HepG2 (cell line): ENCODE results near the gene SNX24. TPM values are rescaled to one million over a fixed set of nuclear protein-coding genes. Genes with fewer than 3 reads are reported as not detected.

ENCODE experiments used
- CCAR2 ChIP-seq: fragments of 200-400 bp; formaldehyde crosslinking; optimal IDR thresholded peaks from 2 replicates; pipeline ENCODE3; 2018; ENCODE audit warnings: low read depth, mild to moderate bottlenecking, low read length, moderate library complexity
- IRX3 ChIP-seq: sonication (generic); formaldehyde crosslinking; IDR thresholded peaks from 2 replicates; pipeline ENCODE4 v1.8.1; 2023; ENCODE audit warnings: mild to moderate bottlenecking, low read depth, missing genetic modification reagents, borderline replicate concordance
- KAT2B ChIP-seq: fragments of 150-350 bp; IDR thresholded peaks from 2 replicates; pipeline ENCODE4 v1.6.1; 2014; ENCODE audit warnings: low read depth, low read length, borderline replicate concordance
- SIN3A ChIP-seq: IDR thresholded peaks from 2 replicates; pipeline ENCODE4 v1.6.1; 2011; ENCODE audit warnings: low read depth, mild to moderate bottlenecking, control low read depth, low read length, borderline replicate concordance
- SRF ChIP-seq: IDR thresholded peaks from 2 replicates; pipeline ENCODE4 v1.6.1; 2011; ENCODE audit warnings: mild to moderate bottlenecking, low read depth, low read length, moderate library complexity
- TBX3 ChIP-seq: fragments of 450-650 bp; IDR thresholded peaks from 2 replicates; pipeline ENCODE4 v1.6.1; 2017; ENCODE audit warnings: antibody characterized with exemption, mild to moderate bottlenecking, inconsistent platforms, borderline replicate concordance
- TEAD3 ChIP-seq: optimal IDR thresholded peaks from 2 replicates; pipeline ENCODE3; 2016; ENCODE audit warnings: borderline replicate concordance
- ZFP90 ChIP-seq: sonication (generic); formaldehyde crosslinking; IDR thresholded peaks from 2 replicates; pipeline ENCODE4 v1.8.0; 2022; ENCODE audit warnings: missing genetic modification reagents, mild to moderate bottlenecking, inconsistent platforms, borderline replicate concordance
- ZNF326 ChIP-seq: sonication (generic); formaldehyde crosslinking; IDR thresholded peaks from 2 replicates; pipeline ENCODE4 v1.4.0; 2020; ENCODE audit warnings: missing genetic modification reagents, borderline replicate concordance
- ZNF501 ChIP-seq: sonication (generic); formaldehyde crosslinking; IDR thresholded peaks from 2 replicates; pipeline ENCODE4 v1.5.1; 2020; ENCODE audit warnings: mild to moderate bottlenecking, moderate library complexity, missing genetic modification reagents
- ZZZ3 ChIP-seq: sonication (generic); formaldehyde crosslinking; IDR thresholded peaks from 2 replicates; pipeline ENCODE4 v1.4.0; 2020; ENCODE audit warnings: missing genetic modification reagents, mild to moderate bottlenecking, borderline replicate concordance
- polyA plus RNA-seq, 8 experiments: library from polyadenylated mRNA; depleted of rRNA in 3 of 8; stranded (reverse) in 7 of 8; unstranded in 1 of 8; fragments of >200 nt; fragmentation: Illumina TruSeq in 4 of 8; extraction: Trizol in 4 of 8; gene quantifications; 2 replicates each; pipeline versions ENCODE4 v1.2.1 to v1.2.3, GENCODE V29; 2011 to 2016; ENCODE audit warnings: low read depth in 4 of 8, missing spikeins in 1 of 8, mixed read lengths in 1 of 8; ENCODE audit not compliant: insufficient read depth in 1 of 8
- total RNA-seq, 5 experiments: library from RNA; depleted of rRNA; stranded (reverse); fragments of >200 nt; fragmentation: Illumina TruSeq; extraction: Trizol; gene quantifications; 2 replicates each; pipeline ENCODE4 v1.2.3, GENCODE V29; 2016; ENCODE audit warnings: low read depth in 1 of 5
- TF ChIP-seq, protein P1 (sequence below): sonication (generic); formaldehyde crosslinking; conservative IDR thresholded peaks from 2 replicates; pipeline ENCODE4 v1.8.1; 2023; ENCODE audit warnings: missing genetic modification reagents
- TF ChIP-seq, protein P2 (sequence below): sonication (generic); formaldehyde crosslinking; IDR thresholded peaks from 2 replicates; pipeline ENCODE4 v1.4.0; 2020; ENCODE audit warnings: mild to moderate bottlenecking, missing genetic modification reagents
- TF ChIP-seq, protein P3 (sequence below): sonication (generic); formaldehyde crosslinking; IDR thresholded peaks from 2 replicates; pipeline ENCODE4 v1.8.0; 2022; ENCODE audit warnings: mild to moderate bottlenecking, missing genetic modification reagents, borderline replicate concordance
- TF ChIP-seq, protein P4 (sequence below), 2 experiments: sonication (generic) in 1 of 2; formaldehyde crosslinking in 1 of 2; IDR thresholded peaks; 2 replicates each; pipeline versions ENCODE4 v1.4.0 to v1.6.1; 2018 to 2020; ENCODE audit warnings: missing genetic modification reagents in 2 of 2, borderline replicate concordance in 1 of 2, low read depth in 1 of 2, mild to moderate bottlenecking in 1 of 2, missing biosample characterization in 1 of 2
- TF ChIP-seq, protein P5 (sequence below): sonication (generic); formaldehyde crosslinking; IDR thresholded peaks from 2 replicates; pipeline ENCODE4 v1.4.0; 2020; ENCODE audit warnings: missing genetic modification reagents

Gene SNX24
- total and polyA plus RNA-seq, 2 of the 13 experiments (the other 11 are each of a cell fraction or from before 2014, with no cell fraction given), result 7.2 to 23.7 TPM

DNA sequence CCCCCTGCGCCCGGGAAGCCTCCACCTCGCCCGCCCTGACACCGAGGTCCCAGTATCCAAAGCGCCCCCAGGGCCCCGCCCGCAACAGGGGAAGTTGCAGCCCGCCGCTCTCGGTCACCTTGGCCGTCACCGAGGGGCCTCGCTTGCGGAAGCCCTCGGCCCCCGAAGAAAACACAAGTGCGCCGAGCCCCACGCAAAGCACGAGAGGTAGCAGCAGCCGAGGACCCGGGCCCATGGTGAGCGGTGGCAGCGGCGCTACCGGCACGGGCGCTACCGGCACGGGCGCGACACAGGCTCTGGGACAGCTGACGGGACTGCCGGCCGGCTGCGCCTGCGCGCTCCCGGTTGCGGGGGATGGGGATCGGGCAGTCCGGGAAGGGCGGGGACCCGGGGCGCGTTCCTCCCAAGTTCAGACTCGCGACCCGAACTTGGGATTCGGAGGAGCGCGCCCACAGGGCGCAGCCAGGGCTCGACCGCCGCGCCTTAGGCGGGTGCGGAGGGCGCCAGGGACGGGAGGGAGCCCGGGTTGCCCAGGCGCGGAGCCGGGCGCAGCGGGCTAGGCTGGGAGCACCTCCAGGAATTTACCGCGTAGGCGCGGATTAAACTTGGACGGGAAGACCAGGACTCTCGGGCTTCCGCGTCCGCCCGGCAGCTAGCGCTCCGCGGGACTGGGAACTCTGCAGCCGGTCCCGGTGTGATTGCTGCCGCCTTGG is 191.1 kb downstream of the SNX24 start, which contains the start of gene PPIC (continued):
- TF ChIP-seq ZFP90 (CRISPR knock-in tag) (no peak), SIN3A (no peak), CCAR2 (no peak), TBX3 (no peak), ZZZ3 (no peak), IRX3 (CRISPR knock-in tag) (no peak), ZNF326 (CRISPR knock-in tag) (no peak), TEAD3 (CRISPR knock-in tag) (no peak), KAT2B (no peak), SRF (no peak), ZNF501 (CRISPR knock-in tag) (peak; percentile 83)
- TF ChIP-seq, protein P1, sequence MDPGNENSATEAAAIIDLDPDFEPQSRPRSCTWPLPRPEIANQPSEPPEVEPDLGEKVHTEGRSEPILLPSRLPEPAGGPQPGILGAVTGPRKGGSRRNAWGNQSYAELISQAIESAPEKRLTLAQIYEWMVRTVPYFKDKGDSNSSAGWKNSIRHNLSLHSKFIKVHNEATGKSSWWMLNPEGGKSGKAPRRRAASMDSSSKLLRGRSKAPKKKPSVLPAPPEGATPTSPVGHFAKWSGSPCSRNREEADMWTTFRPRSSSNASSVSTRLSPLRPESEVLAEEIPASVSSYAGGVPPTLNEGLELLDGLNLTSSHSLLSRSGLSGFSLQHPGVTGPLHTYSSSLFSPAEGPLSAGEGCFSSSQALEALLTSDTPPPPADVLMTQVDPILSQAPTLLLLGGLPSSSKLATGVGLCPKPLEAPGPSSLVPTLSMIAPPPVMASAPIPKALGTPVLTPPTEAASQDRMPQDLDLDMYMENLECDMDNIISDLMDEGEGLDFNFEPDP (CRISPR knock-in tag), result no peak
- TF ChIP-seq, protein P2, sequence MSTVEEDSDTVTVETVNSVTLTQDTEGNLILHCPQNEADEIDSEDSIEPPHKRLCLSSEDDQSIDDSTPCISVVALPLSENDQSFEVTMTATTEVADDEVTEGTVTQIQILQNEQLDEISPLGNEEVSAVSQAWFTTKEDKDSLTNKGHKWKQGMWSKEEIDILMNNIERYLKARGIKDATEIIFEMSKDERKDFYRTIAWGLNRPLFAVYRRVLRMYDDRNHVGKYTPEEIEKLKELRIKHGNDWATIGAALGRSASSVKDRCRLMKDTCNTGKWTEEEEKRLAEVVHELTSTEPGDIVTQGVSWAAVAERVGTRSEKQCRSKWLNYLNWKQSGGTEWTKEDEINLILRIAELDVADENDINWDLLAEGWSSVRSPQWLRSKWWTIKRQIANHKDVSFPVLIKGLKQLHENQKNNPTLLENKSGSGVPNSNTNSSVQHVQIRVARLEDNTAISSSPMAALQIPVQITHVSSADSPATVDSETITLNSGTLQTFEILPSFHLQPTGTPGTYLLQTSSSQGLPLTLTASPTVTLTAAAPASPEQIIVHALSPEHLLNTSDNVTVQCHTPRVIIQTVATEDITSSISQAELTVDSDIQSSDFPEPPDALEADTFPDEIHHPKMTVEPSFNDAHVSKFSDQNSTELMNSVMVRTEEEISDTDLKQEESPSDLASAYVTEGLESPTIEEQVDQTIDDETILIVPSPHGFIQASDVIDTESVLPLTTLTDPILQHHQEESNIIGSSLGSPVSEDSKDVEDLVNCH (CRISPR knock-in tag), result no peak
- TF ChIP-seq, protein P3, sequence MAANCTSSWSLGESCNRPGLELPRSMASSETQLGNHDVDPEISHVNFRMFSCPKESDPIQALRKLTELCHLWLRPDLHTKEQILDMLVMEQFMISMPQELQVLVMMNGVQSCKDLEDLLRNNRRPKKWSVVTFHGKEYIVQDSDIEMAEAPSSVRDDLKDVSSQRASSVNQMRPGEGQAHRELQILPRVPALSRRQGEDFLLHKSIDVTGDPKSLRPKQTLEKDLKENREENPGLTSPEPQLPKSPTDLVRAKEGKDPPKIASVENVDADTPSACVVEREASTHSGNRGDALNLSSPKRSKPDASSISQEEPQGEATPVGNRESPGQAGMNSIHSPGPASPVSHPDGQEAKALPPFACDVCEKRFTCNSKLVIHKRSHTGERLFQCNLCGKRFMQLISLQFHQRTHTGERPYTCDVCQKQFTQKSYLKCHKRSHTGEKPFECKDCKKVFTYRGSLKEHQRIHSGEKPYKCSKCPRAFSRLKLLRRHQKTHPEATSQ (CRISPR knock-in tag), result peak; percentile 88; the same call in 1 of the 2 replicates
- TF ChIP-seq, protein P4, sequence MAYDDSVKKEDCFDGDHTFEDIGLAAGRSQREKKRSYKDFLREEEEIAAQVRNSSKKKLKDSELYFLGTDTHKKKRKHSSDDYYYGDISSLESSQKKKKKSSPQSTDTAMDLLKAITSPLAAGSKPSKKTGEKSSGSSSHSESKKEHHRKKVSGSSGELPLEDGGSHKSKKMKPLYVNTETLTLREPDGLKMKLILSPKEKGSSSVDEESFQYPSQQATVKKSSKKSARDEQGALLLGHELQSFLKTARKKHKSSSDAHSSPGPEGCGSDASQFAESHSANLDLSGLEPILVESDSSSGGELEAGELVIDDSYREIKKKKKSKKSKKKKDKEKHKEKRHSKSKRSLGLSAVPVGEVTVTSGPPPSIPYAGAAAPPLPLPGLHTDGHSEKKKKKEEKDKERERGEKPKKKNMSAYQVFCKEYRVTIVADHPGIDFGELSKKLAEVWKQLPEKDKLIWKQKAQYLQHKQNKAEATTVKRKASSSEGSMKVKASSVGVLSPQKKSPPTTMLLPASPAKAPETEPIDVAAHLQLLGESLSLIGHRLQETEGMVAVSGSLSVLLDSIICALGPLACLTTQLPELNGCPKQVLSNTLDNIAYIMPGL (CRISPR knock-in tag; IDR thresholded peaks at IDR 0.05; ENCODE audit: borderline replicate concordance in 1 of 2, low read depth in 1 of 2), result peak in 1 of 2 experiments; percentile 56; a peak in 1 of 4 replicates
- TF ChIP-seq, protein P5, sequence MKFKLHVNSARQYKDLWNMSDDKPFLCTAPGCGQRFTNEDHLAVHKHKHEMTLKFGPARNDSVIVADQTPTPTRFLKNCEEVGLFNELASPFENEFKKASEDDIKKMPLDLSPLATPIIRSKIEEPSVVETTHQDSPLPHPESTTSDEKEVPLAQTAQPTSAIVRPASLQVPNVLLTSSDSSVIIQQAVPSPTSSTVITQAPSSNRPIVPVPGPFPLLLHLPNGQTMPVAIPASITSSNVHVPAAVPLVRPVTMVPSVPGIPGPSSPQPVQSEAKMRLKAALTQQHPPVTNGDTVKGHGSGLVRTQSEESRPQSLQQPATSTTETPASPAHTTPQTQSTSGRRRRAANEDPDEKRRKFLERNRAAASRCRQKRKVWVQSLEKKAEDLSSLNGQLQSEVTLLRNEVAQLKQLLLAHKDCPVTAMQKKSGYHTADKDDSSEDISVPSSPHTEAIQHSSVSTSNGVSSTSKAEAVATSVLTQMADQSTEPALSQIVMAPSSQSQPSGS (CRISPR knock-in tag), result peak; percentile 30; the same call in 1 of the 2 replicates
